C4-2B (cell line): Measurements from ENCODE around the gene SPOCK1.

ENCODE experiments used
- ZFX ChIP-seq: fragments of 450-650 bp; IDR thresholded peaks from 2 replicates; pipeline ENCODE4 v1.6.1; 2017
- TF ChIP-seq, protein P1 (sequence below): fragments of 450-650 bp; conservative IDR thresholded peaks from 2 replicates; pipeline ENCODE4 v1.5.1; 2017; ENCODE audit warnings: mild to moderate bottlenecking

DNA sequence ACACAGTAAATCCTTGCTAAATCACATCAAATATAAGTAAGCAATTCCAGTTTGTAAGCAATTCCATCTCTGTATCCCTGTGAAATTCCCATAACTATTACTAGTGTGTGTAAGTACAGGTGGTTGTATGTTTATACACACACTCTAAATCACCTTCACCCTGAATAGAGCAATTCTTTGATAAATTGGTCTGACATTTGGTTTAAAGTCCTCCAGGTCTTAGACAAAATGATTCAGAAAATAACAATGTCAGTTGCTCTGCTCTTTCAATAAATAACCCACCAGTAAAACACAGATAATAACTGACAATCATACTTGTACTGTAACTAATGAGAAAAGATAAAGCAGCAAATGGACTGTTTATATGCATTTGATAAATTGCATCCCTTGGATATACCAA is 226.3 kb downstream of the SPOCK1 start:
- TF ChIP-seq, protein P1, sequence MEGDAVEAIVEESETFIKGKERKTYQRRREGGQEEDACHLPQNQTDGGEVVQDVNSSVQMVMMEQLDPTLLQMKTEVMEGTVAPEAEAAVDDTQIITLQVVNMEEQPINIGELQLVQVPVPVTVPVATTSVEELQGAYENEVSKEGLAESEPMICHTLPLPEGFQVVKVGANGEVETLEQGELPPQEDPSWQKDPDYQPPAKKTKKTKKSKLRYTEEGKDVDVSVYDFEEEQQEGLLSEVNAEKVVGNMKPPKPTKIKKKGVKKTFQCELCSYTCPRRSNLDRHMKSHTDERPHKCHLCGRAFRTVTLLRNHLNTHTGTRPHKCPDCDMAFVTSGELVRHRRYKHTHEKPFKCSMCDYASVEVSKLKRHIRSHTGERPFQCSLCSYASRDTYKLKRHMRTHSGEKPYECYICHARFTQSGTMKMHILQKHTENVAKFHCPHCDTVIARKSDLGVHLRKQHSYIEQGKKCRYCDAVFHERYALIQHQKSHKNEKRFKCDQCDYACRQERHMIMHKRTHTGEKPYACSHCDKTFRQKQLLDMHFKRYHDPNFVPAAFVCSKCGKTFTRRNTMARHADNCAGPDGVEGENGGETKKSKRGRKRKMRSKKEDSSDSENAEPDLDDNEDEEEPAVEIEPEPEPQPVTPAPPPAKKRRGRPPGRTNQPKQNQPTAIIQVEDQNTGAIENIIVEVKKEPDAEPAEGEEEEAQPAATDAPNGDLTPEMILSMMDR: no peak
- TF ChIP-seq ZFX: no peak
